Activated CD8-positive, alpha-beta memory T cell treated with anti-CD3 and anti-CD28 coated beads, Interleukin-2, amount 50 U/mL, for 4 hours (primary cell): ENCODE data around the gene COL9A2.

Experiments used
- DNase-seq: peaks from one replicate; pipeline ENCODE4 v3.0.0-alpha.2; 2020

The COL9A2 gene

DNA sequence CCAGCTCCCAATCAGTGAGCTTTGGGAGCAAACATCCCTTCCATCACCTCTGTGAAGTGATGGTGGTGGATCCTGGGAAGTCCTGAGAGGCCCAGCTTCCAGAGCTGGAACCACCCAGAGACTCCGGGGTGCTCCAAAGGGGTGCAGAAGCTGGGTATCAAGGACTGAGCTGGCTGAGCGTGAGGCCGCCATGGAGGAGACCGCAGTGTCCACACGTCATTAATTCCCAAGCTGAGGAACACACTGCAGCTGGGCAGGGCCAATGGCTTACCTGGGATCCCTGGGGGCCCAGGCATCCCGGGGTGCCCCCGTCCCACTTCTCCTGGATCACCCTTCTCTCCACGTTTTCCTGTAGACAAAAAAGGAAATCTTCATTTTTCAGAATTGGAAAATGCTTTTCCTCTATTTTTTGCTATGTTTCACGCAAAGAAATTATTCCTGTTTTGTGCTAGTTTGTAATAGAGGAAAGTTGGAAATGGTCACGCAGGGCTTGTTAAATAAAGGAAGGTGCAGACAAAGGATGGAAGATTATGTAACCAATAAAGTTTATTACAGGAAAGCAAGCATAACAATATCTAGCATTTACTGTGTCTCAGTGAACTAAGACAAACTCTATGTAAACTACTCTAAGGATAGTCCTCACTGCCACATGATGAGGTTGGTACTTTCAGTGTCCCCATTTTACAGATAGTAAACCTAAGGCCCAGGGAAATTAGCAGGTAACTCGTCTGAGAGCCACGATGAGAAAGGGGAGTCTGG, 15.4 kb downstream of the COL9A2 start:
- no peak for DNase-seq

- no peak for DNase-seq
Observed at GRCh38 chr1:40301066-40301465, 16.0 kb downstream of the COL9A2 start.

DNA sequence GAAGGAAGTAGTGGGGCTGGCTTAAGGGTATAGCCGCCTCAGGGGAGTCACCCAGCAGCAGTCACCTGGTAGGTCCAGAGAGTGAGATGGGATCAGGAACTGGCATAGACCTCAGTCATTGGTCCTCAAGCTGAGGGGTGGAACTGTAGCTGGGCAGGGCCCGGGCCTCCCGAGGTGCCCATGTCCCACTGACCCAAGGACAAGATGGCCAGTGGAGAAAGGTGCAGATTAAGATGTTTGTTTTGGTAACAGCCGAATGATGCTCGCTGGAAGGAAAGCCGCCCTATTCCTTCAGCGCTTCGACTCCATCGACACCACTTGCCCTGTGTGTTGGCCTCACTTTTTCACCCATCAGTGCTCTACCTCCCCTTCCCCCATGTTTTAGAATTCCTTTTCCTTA, 16.4 kb downstream of the COL9A2 start:
- DNase-seq = no peak

GRCh38 chr1:40300249-40300567, 16.9 kb downstream of the COL9A2 start:
- DNase-seq = no peak

GRCh38 chr1:40299366-40300248, 17.5 kb downstream of the COL9A2 start:
- DNase-seq = no peak

- DNase-seq = no peak
Observed at GRCh38 chr1:40291293-40291692, 25.8 kb downstream of the COL9A2 start.

DNA sequence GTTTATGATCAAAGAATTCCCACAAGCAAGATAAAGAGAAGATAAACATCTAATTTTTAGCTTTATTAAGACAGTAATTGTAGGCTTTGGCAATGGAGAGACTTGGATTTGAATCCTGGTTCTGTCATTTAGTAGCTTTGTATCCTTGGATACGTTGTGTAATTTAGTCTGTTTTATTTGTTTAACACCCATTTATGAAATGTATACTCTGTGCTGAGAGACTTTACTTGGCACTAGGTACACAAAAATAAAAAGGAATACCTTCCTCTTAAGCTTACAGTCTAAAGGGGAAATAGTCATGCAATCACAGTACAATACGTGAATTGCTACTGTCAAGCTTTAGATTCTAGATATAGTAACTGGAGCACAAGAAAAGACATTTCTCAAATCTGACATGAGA, 35.2 kb downstream of the COL9A2 start:
- DNase-seq = no peak

GRCh38 chr1:40276122-40276521, 41.0 kb downstream of the COL9A2 start:
- DNase-seq = no peak

GRCh38 chr1:40274331-40274730, 42.8 kb downstream of the COL9A2 start:
- DNase-seq = no peak

GRCh38 chr1:40273547-40274166, 43.4 kb downstream of the COL9A2 start:
- no peak for DNase-seq

- no peak for DNase-seq
Observed at GRCh38 chr1:40272653-40273213, 44.4 kb downstream of the COL9A2 start.

- no peak for DNase-seq
Observed at GRCh38 chr1:40270152-40270834, 46.8 kb downstream of the COL9A2 start.

GRCh38 chr1:40268211-40268610, 48.9 kb downstream of the COL9A2 start:
- DNase-seq = no peak

DNA sequence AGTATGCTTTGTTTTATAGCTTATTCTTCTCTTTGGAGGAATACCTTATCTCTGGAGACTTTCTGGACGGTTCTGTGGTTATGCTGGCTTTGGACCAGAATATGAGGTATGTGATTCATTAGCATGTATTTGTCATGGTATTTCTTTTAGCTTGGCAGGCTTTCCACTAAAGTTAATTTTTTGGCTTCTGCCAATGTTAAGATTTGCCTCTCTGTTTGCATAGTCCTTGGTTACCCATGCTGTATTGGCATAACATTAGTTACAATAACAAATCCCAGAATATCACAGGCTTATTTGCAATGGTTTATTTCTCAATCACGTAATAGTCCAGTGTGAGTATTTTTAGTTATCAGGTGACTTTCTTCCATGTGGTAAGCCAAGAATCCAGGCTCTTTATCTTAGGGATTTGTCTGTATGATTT, 49.3 kb downstream of the COL9A2 start:
- no peak for DNase-seq

DNA sequence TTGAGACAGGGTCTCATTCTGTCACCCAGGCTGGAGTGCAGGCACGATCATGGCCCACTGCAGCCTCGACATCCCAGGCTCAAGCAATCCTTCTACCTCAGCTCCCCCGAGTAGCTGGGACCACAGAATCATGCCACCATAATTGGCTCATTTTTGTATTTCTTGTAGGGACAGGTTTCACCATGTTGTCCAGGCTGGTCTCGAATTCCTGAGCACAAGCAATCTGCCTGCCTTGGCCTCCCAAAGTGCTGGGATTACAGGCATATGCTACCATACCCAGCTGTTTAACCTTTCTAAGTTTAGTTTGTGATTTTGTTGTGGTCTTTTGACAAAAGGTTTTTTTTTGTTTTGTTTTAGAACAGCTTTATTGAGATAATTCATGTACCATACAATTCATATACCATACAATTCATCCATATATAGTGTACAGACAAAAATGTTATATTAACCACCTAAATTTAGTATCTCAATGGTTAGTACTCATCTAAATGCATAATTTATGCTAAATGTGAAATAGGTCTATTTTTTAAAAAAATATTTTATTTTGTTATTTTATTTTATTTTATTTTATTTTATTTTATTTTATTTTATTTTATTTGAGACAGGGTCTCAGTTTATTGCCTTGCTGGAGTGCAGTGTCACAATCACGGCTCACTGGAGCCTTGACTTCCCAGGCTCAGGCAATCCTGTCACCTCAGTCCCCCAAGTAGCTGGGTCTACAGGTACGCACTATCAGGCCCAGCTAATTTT, 50.1 kb downstream of the COL9A2 start:
- DNase-seq = no peak

DNA sequence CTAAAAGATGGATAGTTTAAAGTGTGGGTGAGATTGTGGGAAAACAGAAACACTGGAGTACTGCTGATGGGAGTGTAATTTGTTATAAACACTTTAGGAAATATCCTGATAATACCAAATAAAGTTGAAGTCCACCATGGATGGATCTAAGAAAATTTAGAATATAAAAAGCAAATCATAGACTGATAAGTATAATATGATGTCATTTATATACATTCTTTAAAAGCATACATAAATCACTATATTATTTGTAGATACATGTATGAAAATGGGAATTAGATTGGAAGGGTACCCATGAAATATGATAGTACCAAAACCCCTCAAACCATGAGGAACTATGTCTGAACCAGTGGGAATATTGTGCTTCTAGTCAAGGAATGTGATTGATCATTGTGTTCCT, 51.2 kb downstream of the COL9A2 start:
- no peak for DNase-seq

- DNase-seq = no peak
Observed at GRCh38 chr1:40265298-40265697, 51.8 kb downstream of the COL9A2 start.

- DNase-seq = no peak
Observed at GRCh38 chr1:40264354-40264781, 52.7 kb downstream of the COL9A2 start.

GRCh38 chr1:40258445-40258769, 58.7 kb downstream of the COL9A2 start:
- no peak for DNase-seq

GRCh38 chr1:40257688-40258444, 59.2 kb downstream of the COL9A2 start, which contains the start of gene ZMPSTE24:
ZMPSTE24 (plus strand) TSS chr1:40258236; CDS start chr1:40258272, 36 bp downstream.
- DNase-seq = peak; percentile 93

GRCh38 chr1:40257313-40257687, 59.8 kb downstream of the COL9A2 start:
- no peak for DNase-seq
